CD8-positive, alpha-beta memory T cell (primary cell): Measurements from ENCODE around the gene PHF20. TPM values are rescaled to one million over a fixed set of nuclear protein-coding genes. Genes with fewer than 3 reads are reported as not detected.
A peak's percentile ranks its signal among the peaks of the same experiment; 100 is the strongest.

ENCODE experiments used
- CTCF ChIA-PET: fragments of 350-600 bp; sonication (Branson Sonifier 250); formaldehyde crosslinking; loops from one replicate; lab custom pipeline; 2021; ENCODE audit warnings: antibody characterized with exemption; lab: Charles Lee
- POLR2A ChIA-PET: fragments of 350-600 bp; sonication (Branson Sonifier 250); formaldehyde crosslinking; loops from one replicate; lab custom pipeline; 2021; ENCODE audit warnings: antibody characterized with exemption; lab: Charles Lee
- DNase-seq, 5 donors: peaks; one replicate each; pipeline versions ENCODE4 v3.0.0 to v3.0.0-alpha.2; 2020 to 2022; ENCODE audit warnings: mixed read lengths in 1 of 5
- H3K27ac ChIP-seq: one replicate; pipeline ENCODE4 v1.7.0; 2013; ENCODE audit warnings: low read depth, mild to moderate bottlenecking, low read length, moderate library complexity
- H3K27me3 ChIP-seq: 2 replicates; pipeline ENCODE4 v1.7.0; 2013; ENCODE audit warnings: low read length, mild to moderate bottlenecking; ENCODE audit not compliant: insufficient read depth, poor library complexity, severe bottlenecking
- H3K36me3 ChIP-seq: 2 replicates; pipeline ENCODE4 v1.7.0; 2013; ENCODE audit warnings: mild to moderate bottlenecking, low read length, moderate library complexity; ENCODE audit not compliant: insufficient read depth
- H3K4me1 ChIP-seq: 2 replicates; pipeline ENCODE4 v1.7.0; 2013; ENCODE audit warnings: mild to moderate bottlenecking, low read length, moderate library complexity; ENCODE audit not compliant: insufficient read depth
- H3K4me3 ChIP-seq: 2 replicates; pipeline ENCODE4 v1.7.0; 2013; ENCODE audit warnings: mild to moderate bottlenecking, low read length
- H3K9me3 ChIP-seq: 2 replicates; pipeline ENCODE4 v1.7.0; 2013; ENCODE audit warnings: mild to moderate bottlenecking, low read length
- H3K27ac Mint-ChIP-seq, 8 donors: one replicate each; pipeline ENCODE4 v1.8.0; 2020 to 2021; ENCODE audit warnings: mixed read lengths in 8 of 8, mild to moderate bottlenecking in 6 of 8, inconsistent platforms in 3 of 8, moderate library complexity in 3 of 8
- H3K27me3 Mint-ChIP-seq, 2 donors: one replicate each; pipeline ENCODE4 v1.8.0; 2020 to 2021; ENCODE audit warnings: mixed read lengths in 2 of 2, mild to moderate bottlenecking in 1 of 2, moderate library complexity in 1 of 2
- H3K36me3 Mint-ChIP-seq, 3 donors: one replicate each; pipeline ENCODE4 v1.8.0; 2020 to 2021; ENCODE audit warnings: mixed read lengths in 3 of 3, inconsistent platforms in 1 of 3, mild to moderate bottlenecking in 1 of 3
- H3K4me1 Mint-ChIP-seq, 3 donors: one replicate each; pipeline ENCODE4 v1.8.0; 2020 to 2021; ENCODE audit warnings: mixed read lengths in 3 of 3, inconsistent platforms in 1 of 3, mild to moderate bottlenecking in 1 of 3
- H3K4me3 Mint-ChIP-seq, 7 donors: one replicate each; pipeline ENCODE4 v1.8.0; 2020 to 2021; ENCODE audit warnings: mixed read lengths in 7 of 7, mild to moderate bottlenecking in 6 of 7, moderate library complexity in 4 of 7, inconsistent platforms in 2 of 7
- H3K9me3 Mint-ChIP-seq, 5 donors: one replicate each; pipeline ENCODE4 v1.8.0; 2020 to 2022; ENCODE audit warnings: mixed read lengths in 5 of 5, mild to moderate bottlenecking in 3 of 5, moderate library complexity in 2 of 5, inconsistent platforms in 1 of 5
- polyA plus RNA-seq: library from polyadenylated mRNA; unstranded; fragments of 300-500 nt; fragmentation: Illumina TruSeq; gene quantifications from one replicate; pipeline ENCODE4 v1.2.3, GENCODE V29; 2021
- total RNA-seq, 2 experiments: library from RNA; stranded (reverse); gene quantifications; one replicate each; pipeline ENCODE4 v1.2.3, GENCODE V29; 2021

PHF20 gene
- total and polyA plus RNA-seq, 3 experiments from 2014 or later: 53.9 to 124 (median 54.3) TPM

- no peaks in the 10 kb centered on the region for H3K9me3 ChIP-seq
- Mint-ChIP-seq H3K36me3 (peaks cover 0 to 59% (median 18%) of the 10 kb centered on the region in 3 donors), H3K27me3 (no peaks in the 10 kb centered on the region), H3K9me3 (no peaks in the 10 kb centered on the region), H3K4me1 (peaks cover 20 to 40% (median 25%) of the 10 kb centered on the region in 3 donors), H3K4me3 (no peak overlapping the region), H3K27ac (peak overlapping the region in 1 of 8 donors; percentile 54)
- H3K27ac ChIP-seq: no peak overlapping the region
- ChIA-PET CTCF (no interaction called here), POLR2A (interaction anchor here (0.6 kb wide), 1 partner anchor 69 kb away, joined by 3 read pairs; no protein-coding TSS in a partner anchor)
- peaks cover 13% of the 10 kb centered on the region for H3K36me3 ChIP-seq
- no peaks in the 10 kb centered on the region for H3K27me3 ChIP-seq
- DNase-seq: no peak
- H3K4me3 ChIP-seq: no peak overlapping the region
- H3K4me1 ChIP-seq: no peaks in the 10 kb centered on the region
Measured at GRCh38 chr20:35806075-35806474, 34.3 kb downstream of the PHF20 start.

- H3K27me3 Mint-ChIP-seq: no peaks in the 10 kb centered on the region
- H3K36me3 Mint-ChIP-seq: peaks cover 4 to 55% (median 14%) of the 10 kb centered on the region in 3 donors
- peak overlapping the region in 6 of 8 donors; percentile 4 to 62 (median 37) for H3K27ac Mint-ChIP-seq
- no peaks in the 10 kb centered on the region for H3K27me3 ChIP-seq
- H3K4me1 Mint-ChIP-seq: peaks cover 18 to 32% (median 20%) of the 10 kb centered on the region in 3 donors
- H3K4me3 Mint-ChIP-seq: no peak overlapping the region
- no peaks in the 10 kb centered on the region for H3K9me3 ChIP-seq
- H3K4me3 ChIP-seq: no peak overlapping the region
- CTCF ChIA-PET: no interaction called here
- H3K27ac ChIP-seq: no peak overlapping the region
- no peaks in the 10 kb centered on the region for H3K9me3 Mint-ChIP-seq
- no peaks in the 10 kb centered on the region for H3K4me1 ChIP-seq
- POLR2A ChIA-PET: no interaction called here
- no peak for DNase-seq
- peaks cover 5% of the 10 kb centered on the region for H3K36me3 ChIP-seq
Measured at GRCh38 chr20:35807877-35808276, 36.1 kb downstream of the PHF20 start.

GRCh38 chr20:35820715-35821114, 48.9 kb downstream of the PHF20 start:
- no peaks in the 10 kb centered on the region for H3K27me3 ChIP-seq
- peaks cover 24 to 42% (median 42%) of the 10 kb centered on the region in 3 donors for H3K4me1 Mint-ChIP-seq
- H3K4me1 ChIP-seq: no peaks in the 10 kb centered on the region
- no peak overlapping the region for H3K4me3 ChIP-seq
- POLR2A ChIA-PET: interaction anchor here (0.7 kb wide), 1 partner anchor 102 kb away, joined by 8 read pairs; no protein-coding TSS in a partner anchor
- no peaks in the 10 kb centered on the region for H3K36me3 ChIP-seq
- no peak overlapping the region for H3K27ac ChIP-seq
- DNase-seq: no peak
- peaks cover 0 to 52% (median 16%) of the 10 kb centered on the region in 3 donors for H3K36me3 Mint-ChIP-seq
- no peak overlapping the region for H3K4me3 Mint-ChIP-seq
- H3K27ac Mint-ChIP-seq: peak overlapping the region in 4 of 8 donors; percentile 37 to 89 (median 64)
- H3K9me3 Mint-ChIP-seq: no peaks in the 10 kb centered on the region
- no peaks in the 10 kb centered on the region for H3K27me3 Mint-ChIP-seq
- CTCF ChIA-PET: no interaction called here
- H3K9me3 ChIP-seq: no peaks in the 10 kb centered on the region

- peaks cover 0 to 54% (median 16%) of the 10 kb centered on the region in 3 donors for H3K36me3 Mint-ChIP-seq
- Histone ChIP-seq H3K4me3 (no peak overlapping the region), H3K9me3 (no peaks in the 10 kb centered on the region), H3K27me3 (no peaks in the 10 kb centered on the region), H3K36me3 (no peaks in the 10 kb centered on the region), H3K27ac (no peak overlapping the region), H3K4me1 (no peaks in the 10 kb centered on the region)
- ChIA-PET CTCF (no interaction called here), POLR2A (no interaction called here)
- no peaks in the 10 kb centered on the region for H3K9me3 Mint-ChIP-seq
- H3K4me3 Mint-ChIP-seq: no peak overlapping the region
- H3K27ac Mint-ChIP-seq: peak overlapping the region in 6 of 8 donors; percentile 12 to 54 (median 44)
- no peak for DNase-seq
- H3K4me1 Mint-ChIP-seq: peaks cover 29 to 50% (median 48%) of the 10 kb centered on the region in 3 donors
- no peaks in the 10 kb centered on the region for H3K27me3 Mint-ChIP-seq
Measured at GRCh38 chr20:35821807-35822242, 50.0 kb downstream of the PHF20 start.

- peaks cover 0 to 59% (median 16%) of the 10 kb centered on the region in 3 donors for H3K36me3 Mint-ChIP-seq
- H3K27ac Mint-ChIP-seq: no peak overlapping the region
- CTCF ChIA-PET: no interaction called here
- peaks cover 32 to 54% (median 48%) of the 10 kb centered on the region in 3 donors for H3K4me1 Mint-ChIP-seq
- Histone ChIP-seq H3K9me3 (no peaks in the 10 kb centered on the region), H3K36me3 (no peaks in the 10 kb centered on the region), H3K27ac (no peak overlapping the region), H3K4me1 (no peaks in the 10 kb centered on the region), H3K27me3 (no peaks in the 10 kb centered on the region), H3K4me3 (no peak overlapping the region)
- H3K4me3 Mint-ChIP-seq: no peak overlapping the region
- no peaks in the 10 kb centered on the region for H3K9me3 Mint-ChIP-seq
- H3K27me3 Mint-ChIP-seq: no peaks in the 10 kb centered on the region
- no peak for DNase-seq
- POLR2A ChIA-PET: interaction anchor here (0.6 to 0.7 kb wide), 2 partner anchors 11 to 58 kb away, joined by 5 to 6 read pairs; no protein-coding TSS in a partner anchor
Measured at GRCh38 chr20:35823147-35823546, 51.3 kb downstream of the PHF20 start.

- no peaks in the 10 kb centered on the region for H3K27me3 Mint-ChIP-seq
- H3K4me3 Mint-ChIP-seq: no peak overlapping the region
- H3K27ac Mint-ChIP-seq: no peak overlapping the region
- H3K4me1 ChIP-seq: no peaks in the 10 kb centered on the region
- H3K27ac ChIP-seq: no peak overlapping the region
- no peaks in the 10 kb centered on the region for H3K9me3 ChIP-seq
- no peaks in the 10 kb centered on the region for H3K9me3 Mint-ChIP-seq
- H3K36me3 Mint-ChIP-seq: peaks cover 0 to 62% (median 16%) of the 10 kb centered on the region in 3 donors
- CTCF ChIA-PET: no interaction called here
- H3K27me3 ChIP-seq: no peaks in the 10 kb centered on the region
- POLR2A ChIA-PET: interaction anchor here (0.7 to 1.0 kb wide), 2 partner anchors 10 to 35 kb away, joined by 5 read pairs; no protein-coding TSS in a partner anchor
- peaks cover 37 to 55% (median 46%) of the 10 kb centered on the region in 3 donors for H3K4me1 Mint-ChIP-seq
- H3K36me3 ChIP-seq: no peaks in the 10 kb centered on the region
- H3K4me3 ChIP-seq: no peak overlapping the region
- no peak for DNase-seq
Measured at GRCh38 chr20:35823937-35824336, 52.1 kb downstream of the PHF20 start.

- Histone ChIP-seq H3K4me1 (no peaks in the 10 kb centered on the region), H3K27ac (no peak overlapping the region), H3K9me3 (no peaks in the 10 kb centered on the region), H3K27me3 (no peaks in the 10 kb centered on the region), H3K4me3 (no peak overlapping the region), H3K36me3 (no peaks in the 10 kb centered on the region)
- H3K4me1 Mint-ChIP-seq: peaks cover 27 to 49% (median 36%) of the 10 kb centered on the region in 3 donors
- H3K4me3 Mint-ChIP-seq: no peak overlapping the region
- H3K9me3 Mint-ChIP-seq: no peaks in the 10 kb centered on the region
- H3K27ac Mint-ChIP-seq: peak overlapping the region in 7 of 8 donors; percentile 0 to 94 (median 66)
- H3K36me3 Mint-ChIP-seq: peaks cover 9 to 59% (median 15%) of the 10 kb centered on the region in 3 donors
- CTCF ChIA-PET: no interaction called here
- POLR2A ChIA-PET: no interaction called here
- no peaks in the 10 kb centered on the region for H3K27me3 Mint-ChIP-seq
- no peak for DNase-seq
Measured at GRCh38 chr20:35826397-35826998, 54.7 kb downstream of the PHF20 start.

- H3K27me3 Mint-ChIP-seq: no peaks in the 10 kb centered on the region
- peaks cover 5% of the 10 kb centered on the region for H3K4me1 ChIP-seq
- CTCF ChIA-PET: no interaction called here
- no peak overlapping the region for H3K4me3 ChIP-seq
- peaks cover 36 to 57% (median 42%) of the 10 kb centered on the region in 3 donors for H3K4me1 Mint-ChIP-seq
- POLR2A ChIA-PET: no interaction called here
- no peaks in the 10 kb centered on the region for H3K9me3 ChIP-seq
- no peaks in the 10 kb centered on the region for H3K9me3 Mint-ChIP-seq
- no peak overlapping the region for H3K4me3 Mint-ChIP-seq
- no peak overlapping the region for H3K27ac ChIP-seq
- H3K36me3 ChIP-seq: no peaks in the 10 kb centered on the region
- H3K27me3 ChIP-seq: no peaks in the 10 kb centered on the region
- H3K36me3 Mint-ChIP-seq: peaks cover 9 to 61% (median 15%) of the 10 kb centered on the region in 3 donors
- no peak for DNase-seq
- peak overlapping the region in 1 of 8 donors; percentile 22 for H3K27ac Mint-ChIP-seq
Measured at GRCh38 chr20:35828434-35828833, 56.6 kb downstream of the PHF20 start.
